Measurements from ENCODE around the gene SLC45A3. TPM values are rescaled to one million over a fixed set of nuclear protein-coding genes. Genes with fewer than 3 reads are reported as not detected.
"Not testable (repeated sequence)": the region's sequence is repeated elsewhere in the genome, so short reads cannot be mapped to it uniquely, and the experiment has no call there.

SLC45A3 gene
- total RNA-seq, 1 donor from 2014 or later = 0.25 TPM

DNA sequence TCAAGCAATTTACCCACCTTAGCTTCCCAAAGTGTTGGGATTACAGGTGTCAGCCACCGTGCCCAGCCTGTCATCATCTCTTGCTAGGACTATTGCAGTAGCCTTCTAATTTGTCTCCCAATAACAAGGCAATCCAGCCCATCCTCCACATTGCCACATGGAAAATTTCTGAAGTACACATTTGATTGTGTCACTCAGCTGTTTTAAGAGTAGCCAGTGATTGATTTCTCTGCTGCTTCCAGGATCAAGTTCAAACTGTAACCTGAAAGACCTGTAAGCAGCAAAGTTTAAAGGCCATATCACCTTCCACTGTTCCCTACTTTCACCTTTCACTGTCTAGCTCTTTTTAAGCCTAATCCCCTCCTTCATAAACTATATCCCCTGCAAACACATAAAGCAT, 40.7 kb downstream of the SLC45A3 start:
- intact Hi-C loops (cut with DNase I) = no loop called here
- H3K4me1 ChIP-seq = peaks cover 17% of the 10 kb centered on the region
- TF ChIP-seq POLR2A (IDR thresholded peaks at IDR 0.05) (no peak), POLR2AphosphoS5 (IDR thresholded peaks at IDR 0.05; ENCODE audit: insufficient read depth in 1 of 2, low read depth in 1 of 2) (no peak)
- TF ChIP-seq, protein P1, sequence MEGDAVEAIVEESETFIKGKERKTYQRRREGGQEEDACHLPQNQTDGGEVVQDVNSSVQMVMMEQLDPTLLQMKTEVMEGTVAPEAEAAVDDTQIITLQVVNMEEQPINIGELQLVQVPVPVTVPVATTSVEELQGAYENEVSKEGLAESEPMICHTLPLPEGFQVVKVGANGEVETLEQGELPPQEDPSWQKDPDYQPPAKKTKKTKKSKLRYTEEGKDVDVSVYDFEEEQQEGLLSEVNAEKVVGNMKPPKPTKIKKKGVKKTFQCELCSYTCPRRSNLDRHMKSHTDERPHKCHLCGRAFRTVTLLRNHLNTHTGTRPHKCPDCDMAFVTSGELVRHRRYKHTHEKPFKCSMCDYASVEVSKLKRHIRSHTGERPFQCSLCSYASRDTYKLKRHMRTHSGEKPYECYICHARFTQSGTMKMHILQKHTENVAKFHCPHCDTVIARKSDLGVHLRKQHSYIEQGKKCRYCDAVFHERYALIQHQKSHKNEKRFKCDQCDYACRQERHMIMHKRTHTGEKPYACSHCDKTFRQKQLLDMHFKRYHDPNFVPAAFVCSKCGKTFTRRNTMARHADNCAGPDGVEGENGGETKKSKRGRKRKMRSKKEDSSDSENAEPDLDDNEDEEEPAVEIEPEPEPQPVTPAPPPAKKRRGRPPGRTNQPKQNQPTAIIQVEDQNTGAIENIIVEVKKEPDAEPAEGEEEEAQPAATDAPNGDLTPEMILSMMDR (IDR thresholded peaks at IDR 0.05) = no peak
- no peak overlapping the region for H3K27ac ChIP-seq
- no peaks in the 10 kb centered on the region for H3K27me3 ChIP-seq
- DNase-seq (ENCODE audit: extremely low spot score in 2 of 2) = no peak
- H3K4me3 ChIP-seq = no peak overlapping the region
- H3K36me3 ChIP-seq = no peaks in the 10 kb centered on the region
- H3K9me3 ChIP-seq = no peaks in the 10 kb centered on the region

DNA sequence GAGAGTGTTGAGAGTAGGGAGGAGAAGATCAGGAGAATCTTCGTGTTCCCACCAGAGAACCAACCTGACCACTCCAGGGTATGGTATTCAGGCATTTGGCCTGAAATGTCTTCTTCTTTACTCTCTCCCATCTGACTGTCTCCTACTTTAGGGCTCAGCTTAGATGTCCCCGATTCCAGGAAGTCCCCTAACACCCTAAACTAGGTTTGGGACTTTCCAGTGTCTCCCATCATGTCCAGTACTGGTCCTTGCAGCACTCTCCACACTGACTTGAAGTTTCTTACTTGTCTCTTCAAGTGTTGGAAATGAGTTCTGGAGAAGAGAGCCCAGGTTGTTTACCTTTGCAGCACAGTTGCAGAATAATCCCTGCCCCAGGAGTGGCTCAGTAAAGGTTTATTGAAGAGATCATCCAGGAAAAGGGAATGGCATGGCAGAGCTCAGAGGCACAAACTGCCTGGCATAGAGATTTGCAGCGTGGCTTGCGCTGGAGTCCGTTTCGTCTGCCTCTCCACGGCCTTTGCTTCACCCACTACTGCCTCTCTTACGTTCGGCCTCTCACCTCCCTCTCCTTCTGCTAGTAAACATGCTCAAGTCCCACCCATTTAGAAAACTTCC, 42.3 kb downstream of the SLC45A3 start:
- Histone ChIP-seq H3K27me3 (no peaks in the 10 kb centered on the region), H3K4me1 (peaks cover 24% of the 10 kb centered on the region), H3K4me3 (no peak overlapping the region), H3K36me3 (no peaks in the 10 kb centered on the region), H3K9me3 (no peaks in the 10 kb centered on the region), H3K27ac (no peak overlapping the region)
- TF ChIP-seq POLR2AphosphoS5 (IDR thresholded peaks at IDR 0.05; ENCODE audit: insufficient read depth in 1 of 2, low read depth in 1 of 2) (no peak), POLR2A (IDR thresholded peaks at IDR 0.05) (no peak)
- TF ChIP-seq, protein P1 (IDR thresholded peaks at IDR 0.05) = no peak
- no peak for DNase-seq (ENCODE audit: extremely low spot score in 2 of 2)
- intact Hi-C loops (cut with DNase I) = no loop called here

DNA sequence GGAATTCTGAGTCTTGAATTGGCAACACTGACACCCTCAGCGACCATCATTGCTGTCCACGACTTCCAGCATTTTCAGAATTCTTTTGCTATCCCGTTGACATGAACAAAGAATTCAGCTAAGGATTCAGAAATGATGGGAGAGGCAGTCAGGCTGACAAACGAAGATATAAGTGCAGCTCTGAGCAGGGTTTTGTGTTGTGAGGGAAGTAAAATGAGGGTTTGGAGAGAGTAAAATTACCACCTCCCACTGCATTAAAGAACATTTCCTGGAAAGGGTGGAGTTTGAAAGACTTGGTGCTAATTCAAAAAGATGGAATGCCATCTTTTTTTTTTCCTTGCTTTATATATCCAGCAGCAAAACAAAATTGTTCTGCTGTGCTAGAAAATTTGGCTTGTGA, 43.6 kb downstream of the SLC45A3 start:
- peaks cover 31% of the 10 kb centered on the region for H3K4me1 ChIP-seq
- H3K27ac ChIP-seq = peak overlapping the region; percentile 41
- no peaks in the 10 kb centered on the region for H3K9me3 ChIP-seq
- H3K36me3 ChIP-seq = no peaks in the 10 kb centered on the region
- TF ChIP-seq POLR2AphosphoS5 (IDR thresholded peaks at IDR 0.05; ENCODE audit: insufficient read depth in 1 of 2, low read depth in 1 of 2) (no peak), POLR2A (IDR thresholded peaks at IDR 0.05) (no peak)
- TF ChIP-seq, protein P1 (IDR thresholded peaks at IDR 0.05) = no peak
- no peak for DNase-seq (ENCODE audit: extremely low spot score in 2 of 2)
- intact Hi-C loops (cut with DNase I) = no loop called here
- H3K27me3 ChIP-seq = no peaks in the 10 kb centered on the region
- no peak overlapping the region for H3K4me3 ChIP-seq

DNA sequence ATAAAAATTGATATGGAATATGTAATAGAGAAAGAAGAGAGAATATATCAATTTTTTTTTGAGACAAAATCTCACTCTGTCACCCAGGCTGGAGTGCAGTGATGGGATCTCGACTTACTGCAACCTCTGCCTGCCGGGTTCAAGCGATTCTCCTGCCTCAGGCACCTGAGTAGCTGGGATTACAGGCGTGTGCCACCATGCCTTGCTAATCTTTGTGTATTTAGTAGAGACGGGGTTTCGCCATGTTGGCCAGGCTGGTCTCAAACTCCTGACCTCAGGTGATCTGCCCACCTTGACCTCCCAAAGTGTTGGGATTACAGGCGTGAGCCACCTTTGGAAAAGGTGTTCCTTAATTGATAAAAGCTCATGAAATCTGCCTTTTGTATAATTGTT, 44.2 kb downstream of the SLC45A3 start:
- intact Hi-C loops (cut with DNase I); DNase-seq (ENCODE audit: extremely low spot score in 2 of 2); H3K9me3 ChIP-seq; H3K27me3 ChIP-seq; H3K4me3 ChIP-seq; H3K36me3 ChIP-seq: not testable (repeated sequence)
- peak overlapping the region; percentile 41 for H3K27ac ChIP-seq
- H3K4me1 ChIP-seq = peaks cover 31% of the 10 kb centered on the region

DNA sequence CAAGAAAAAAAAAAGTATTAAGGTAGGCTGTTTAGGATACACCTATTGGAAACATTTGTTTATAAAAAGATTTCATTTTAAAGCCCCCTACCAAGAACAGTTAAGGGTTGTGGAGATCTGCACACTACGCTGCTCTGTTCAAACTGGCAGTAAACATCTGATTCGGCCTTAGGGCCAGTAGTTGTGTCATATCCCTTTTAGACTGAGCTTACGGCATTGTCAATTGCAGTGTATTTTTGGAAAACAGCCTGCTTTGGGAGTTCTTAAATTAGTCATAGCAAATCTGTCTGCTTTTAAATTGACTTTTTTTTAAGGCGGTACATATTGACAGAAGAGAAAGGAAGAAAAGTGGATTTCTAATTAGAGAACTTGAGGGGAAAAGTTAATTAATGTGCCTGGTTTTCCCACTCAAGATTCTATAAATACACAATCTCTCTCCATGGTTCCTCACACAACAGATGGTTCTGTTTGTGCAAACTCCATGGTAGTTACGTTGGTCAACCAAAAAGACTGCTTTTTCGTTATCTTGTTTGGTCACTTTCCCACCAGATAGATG, 46.8 kb downstream of the SLC45A3 start:
- intact Hi-C loops (cut with DNase I) = loop anchor here (5.0 kb wide), 1 partner anchor 36 kb away; no protein-coding TSS in a partner anchor
- no peak for DNase-seq (ENCODE audit: extremely low spot score in 2 of 2)
- H3K9me3 ChIP-seq = no peaks in the 10 kb centered on the region
- H3K27ac ChIP-seq = peak overlapping the region; percentile 41
- TF ChIP-seq, protein P1 (IDR thresholded peaks at IDR 0.05) = no peak
- no peak for TF ChIP-seq POLR2AphosphoS5 (IDR thresholded peaks at IDR 0.05; ENCODE audit: insufficient read depth in 1 of 2, low read depth in 1 of 2)
- TF ChIP-seq POLR2A (IDR thresholded peaks at IDR 0.05) = no peak
- H3K27me3 ChIP-seq = no peaks in the 10 kb centered on the region
- H3K4me1 ChIP-seq = peaks cover 48% of the 10 kb centered on the region
- no peak overlapping the region for H3K4me3 ChIP-seq
- no peaks in the 10 kb centered on the region for H3K36me3 ChIP-seq
